SK-N-SH treated with all-trans-retinoic acid at 6 μM for 48 hours (cell line): ENCODE measurements around the gene LRRC7.

Experiments used
- ATAC-seq: fragments of 200-7000 bp; cut with Tn5 transposase; 3 replicates; pipeline ENCODE4 v1.9.1; 2020; ENCODE audit warnings: mild to moderate bottlenecking, moderate library complexity
- ARNTL ChIP-seq: fragments of 450-650 bp; formaldehyde crosslinking; IDR thresholded peaks from 2 replicates; pipeline ENCODE4 v1.5.0; 2020; ENCODE audit warnings: low read depth, mild to moderate bottlenecking, moderate library complexity, borderline replicate concordance
- BACH2 ChIP-seq: fragments of 250-450 bp; sonication (Bioruptor Pico); IDR thresholded peaks from 2 replicates; pipeline ENCODE4 v1.9.0; 2021; ENCODE audit warnings: mild to moderate bottlenecking, borderline replicate concordance
- CREB5 ChIP-seq: fragments of 250-450 bp; sonication (Bioruptor Pico); IDR thresholded peaks from 2 replicates; pipeline ENCODE4 v1.5.1; 2020; ENCODE audit warnings: low read depth, mild to moderate bottlenecking, moderate library complexity
- CSDC2 ChIP-seq: fragments of 250-450 bp; sonication (Bioruptor Pico); IDR thresholded peaks from 2 replicates; pipeline ENCODE4 v1.5.0; 2020; ENCODE audit warnings: mild to moderate bottlenecking, moderate library complexity
- ESRRG ChIP-seq: fragments of 250-450 bp; sonication (Bioruptor Pico); IDR thresholded peaks from 2 replicates; pipeline ENCODE4 v1.6.1; 2021; ENCODE audit warnings: mild to moderate bottlenecking
- GLIS3 ChIP-seq: fragments of 250-450 bp; sonication (Bioruptor Pico); IDR thresholded peaks from 2 replicates; pipeline ENCODE4 v1.5.0; 2020; ENCODE audit warnings: mild to moderate bottlenecking, moderate library complexity
- ISL1 ChIP-seq: fragments of 250-450 bp; sonication (Bioruptor Pico); IDR thresholded peaks from 2 replicates; pipeline ENCODE4 v2.1.2; 2022; ENCODE audit warnings: mild to moderate bottlenecking, moderate library complexity
- OSR1 ChIP-seq: fragments of 250-450 bp; sonication (Bioruptor Pico); IDR thresholded peaks from 2 replicates; pipeline ENCODE4 v1.8.0; 2022; ENCODE audit warnings: moderate library complexity, mild to moderate bottlenecking, inconsistent platforms
- PATZ1 ChIP-seq: fragments of 250-450 bp; sonication (Bioruptor Pico); IDR thresholded peaks from 2 replicates; pipeline ENCODE4 v1.8.0; 2020; ENCODE audit warnings: mild to moderate bottlenecking, moderate library complexity, borderline replicate concordance
- POU6F1 ChIP-seq: fragments of 250-450 bp; sonication (Bioruptor Pico); IDR thresholded peaks from 2 replicates; pipeline ENCODE4 v1.8.0; 2021; ENCODE audit warnings: low read depth, mild to moderate bottlenecking, moderate library complexity, borderline replicate concordance
- RARB ChIP-seq: fragments of 250-450 bp; sonication (Bioruptor Pico); IDR thresholded peaks from 2 replicates; pipeline ENCODE4 v1.8.0; 2021; ENCODE audit warnings: mild to moderate bottlenecking, moderate library complexity
- SNAI2 ChIP-seq: fragments of 250-450 bp; sonication (Bioruptor Pico); IDR thresholded peaks from 2 replicates; pipeline ENCODE4 v1.5.0; 2020; ENCODE audit warnings: mild to moderate bottlenecking, moderate library complexity
- TCF4 ChIP-seq: fragments of 250-450 bp; sonication (Bioruptor Pico); IDR thresholded peaks from 2 replicates; pipeline ENCODE4 v1.8.0; 2021; ENCODE audit warnings: mild to moderate bottlenecking, moderate library complexity, borderline replicate concordance
- TOX ChIP-seq: fragments of 250-450 bp; sonication (Bioruptor Pico); IDR thresholded peaks from 2 replicates; pipeline ENCODE4 v1.8.0; 2021; ENCODE audit warnings: mild to moderate bottlenecking, moderate library complexity, borderline replicate concordance
- TSHZ2 ChIP-seq: fragments of 250-450 bp; sonication (Bioruptor Pico); IDR thresholded peaks from 2 replicates; pipeline ENCODE4 v1.5.0; 2020; ENCODE audit warnings: mild to moderate bottlenecking, moderate library complexity
- ZC3H10 ChIP-seq: fragments of 250-450 bp; sonication (Bioruptor Pico); IDR thresholded peaks from 2 replicates; pipeline ENCODE4 v1.5.1; 2021; ENCODE audit warnings: mild to moderate bottlenecking, moderate library complexity
- ZFP3 ChIP-seq: fragments of 250-450 bp; sonication (Bioruptor Pico); IDR thresholded peaks from 2 replicates; pipeline ENCODE4 v1.5.0; 2020; ENCODE audit warnings: mild to moderate bottlenecking, moderate library complexity
- ZFP30 ChIP-seq: fragments of 450-650 bp; formaldehyde crosslinking; IDR thresholded peaks from 2 replicates; pipeline ENCODE4 v1.5.0; 2022; ENCODE audit warnings: mild to moderate bottlenecking, moderate library complexity
- ZNF70 ChIP-seq: fragments of 450-650 bp; formaldehyde crosslinking; IDR thresholded peaks from 2 replicates; pipeline ENCODE4 v1.5.0; 2020; ENCODE audit warnings: mild to moderate bottlenecking, moderate library complexity

The LRRC7 gene

GRCh38 chr1:69688193-69688592, 120.5 kb downstream of the LRRC7 start:
- no peak for ATAC-seq

GRCh38 chr1:69691179-69691578, 123.5 kb downstream of the LRRC7 start:
- ATAC-seq = no peak

More at GRCh38 chr1:69688193-69688592, 120.5 kb downstream of the LRRC7 start:
- TF ChIP-seq TCF4 (CRISPR knock-in tag) (no peak), TOX (no peak), PATZ1 (no peak), ARNTL (CRISPR knock-in tag) (no peak), ZC3H10 (no peak), POU6F1 (CRISPR knock-in tag) (no peak), CREB5 (CRISPR knock-in tag) (no peak), OSR1 (no peak), ZFP30 (CRISPR knock-in tag) (no peak), SNAI2 (no peak), BACH2 (CRISPR knock-in tag) (no peak), RARB (CRISPR knock-in tag) (no peak), ISL1 (CRISPR knock-in tag) (no peak)

GRCh38 chr1:69693921-69694675, 126.4 kb downstream of the LRRC7 start:
- ATAC-seq = no peak
- no peak for TF ChIP-seq PATZ1
- no peak for TF ChIP-seq TOX
- TF ChIP-seq ISL1 (CRISPR knock-in tag) = no peak
- no peak for TF ChIP-seq ESRRG (CRISPR knock-in tag)
- TF ChIP-seq ZFP30 (CRISPR knock-in tag) = no peak
- TF ChIP-seq ZFP3 (CRISPR knock-in tag) = no peak
- TF ChIP-seq GLIS3 = no peak
- no peak for TF ChIP-seq SNAI2
- TF ChIP-seq ZC3H10 = no peak
- no peak for TF ChIP-seq TCF4 (CRISPR knock-in tag)
- no peak for TF ChIP-seq OSR1
- no peak for TF ChIP-seq TSHZ2
- TF ChIP-seq RARB (CRISPR knock-in tag) = no peak
- TF ChIP-seq CSDC2 (CRISPR knock-in tag) = no peak

More at GRCh38 chr1:69691179-69691578, 123.5 kb downstream of the LRRC7 start:
- TF ChIP-seq ZFP30 (CRISPR knock-in tag) (no peak), TCF4 (CRISPR knock-in tag) (0 out of 2 replicates have a peak, but pooled peaks have one; percentile 22), ZNF70 (CRISPR knock-in tag) (no peak)
